Right renal pelvis (tissue), 4 donors: ENCODE results near the gene HPGDS. TPM values are rescaled to one million over a fixed set of nuclear protein-coding genes. Genes with fewer than 3 reads are reported as not detected.
"Not testable (repeated sequence)": the region's sequence is repeated elsewhere in the genome, so short reads cannot be mapped to it uniquely, and the experiment has no call there.

Experiments
- DNase-seq, 4 donors: peaks; one replicate each; pipeline ENCODE4 v3.0.0-alpha.2; 2013; ENCODE audit warnings: low read depth in 4 of 4, low spot score in 3 of 4, missing footprints in 1 of 4
- polyA plus RNA-seq, 4 donors: library from polyadenylated mRNA; unstranded; fragments of 120-200 nt; gene quantifications; one replicate each; pipeline ENCODE4 v1.2.1, GENCODE V29; 2013; ENCODE audit not compliant: insufficient read length in 4 of 4

Gene HPGDS
- polyA plus RNA-seq, 4 donors = 2.3 to 4.5 (median 3.8) TPM

GRCh38 chr4:94332983-94333590 lies 9.5 kb downstream of the HPGDS start:
- no peak for DNase-seq

GRCh38 chr4:94329933-94330332 lies 12.7 kb downstream of the HPGDS start:
- no peak for DNase-seq

GRCh38 chr4:94325835-94326234 lies 16.8 kb downstream of the HPGDS start:
- no peak for DNase-seq

GRCh38 chr4:94319927-94320326 lies 22.7 kb downstream of the HPGDS start:
- not testable (repeated sequence) for DNase-seq

- DNase-seq = no peak
These were observed 35.3 kb downstream of the HPGDS start for GRCh38 chr4:94307231-94307871.

GRCh38 chr4:94306713-94307112 lies 35.9 kb downstream of the HPGDS start:
- DNase-seq = no peak

GRCh38 chr4:94305466-94306225 lies 37.0 kb downstream of the HPGDS start:
- no peak for DNase-seq

GRCh38 chr4:94304365-94304971 lies 38.2 kb downstream of the HPGDS start:
- DNase-seq = peak; percentile 6 to 16 (median 13)

GRCh38 chr4:94302191-94302590 lies 40.4 kb downstream of the HPGDS start:
- DNase-seq = no peak

GRCh38 chr4:94298725-94299252 lies 43.8 kb downstream of the HPGDS start:
- no peak for DNase-seq

- DNase-seq = not testable (repeated sequence)
These were observed 47.2 kb downstream of the HPGDS start for GRCh38 chr4:94295473-94295872.

- not testable (repeated sequence) for DNase-seq
These were observed 48.7 kb downstream of the HPGDS start for GRCh38 chr4:94293981-94294380.

- no peak for DNase-seq
These were observed 52.4 kb downstream of the HPGDS start for GRCh38 chr4:94290245-94290644.

GRCh38 chr4:94285666-94286065 lies 57.0 kb downstream of the HPGDS start:
- no peak for DNase-seq

GRCh38 chr4:94284889-94285288 lies 57.7 kb downstream of the HPGDS start:
- no peak for DNase-seq

- DNase-seq = no peak
These were observed 63.9 kb downstream of the HPGDS start for GRCh38 chr4:94278781-94279180.

GRCh38 chr4:94277534-94277933 lies 65.1 kb downstream of the HPGDS start:
- no peak for DNase-seq

GRCh38 chr4:94276204-94276603 lies 66.4 kb downstream of the HPGDS start:
- DNase-seq = no peak

- no peak for DNase-seq
These were observed 67.7 kb downstream of the HPGDS start for GRCh38 chr4:94274912-94275311.

GRCh38 chr4:94271248-94271647 lies 71.4 kb downstream of the HPGDS start:
- DNase-seq = no peak

GRCh38 chr4:94267037-94267436 lies 75.6 kb downstream of the HPGDS start:
- DNase-seq = no peak
